GM19193 (cell line): ENCODE data around the gene ASB5.

ENCODE experiments used
- POLR2A ChIP-seq: IDR thresholded peaks from 4 replicates; pipeline ENCODE4 v1.6.1; 2011; ENCODE audit not compliant: insufficient read depth, insufficient read length; ENCODE audit errors: extremely low read depth

Gene ASB5

GRCh38 chr4:176259330-176260090, 9.5 kb downstream of the ASB5 start:
- no peak for TF ChIP-seq POLR2A

GRCh38 chr4:176258135-176258534, 10.9 kb downstream of the ASB5 start:
- TF ChIP-seq POLR2A = no peak

- TF ChIP-seq POLR2A = no peak
Measured at GRCh38 chr4:176256921-176257320, 12.1 kb downstream of the ASB5 start.

- TF ChIP-seq POLR2A = no peak
Measured at GRCh38 chr4:176242764-176243347, 26.2 kb downstream of the ASB5 start.

- no peak for TF ChIP-seq POLR2A
Measured at GRCh38 chr4:176241703-176242102, 27.3 kb downstream of the ASB5 start.

GRCh38 chr4:176238826-176239225, 30.2 kb downstream of the ASB5 start:
- no peak for TF ChIP-seq POLR2A

GRCh38 chr4:176238157-176238610, 30.8 kb downstream of the ASB5 start:
- TF ChIP-seq POLR2A = no peak

GRCh38 chr4:176236946-176237345, 32.1 kb downstream of the ASB5 start:
- TF ChIP-seq POLR2A = no peak

GRCh38 chr4:176230836-176231235, 38.2 kb downstream of the ASB5 start:
- TF ChIP-seq POLR2A = no peak

- TF ChIP-seq POLR2A = no peak
Measured at GRCh38 chr4:176229645-176230044, 39.4 kb downstream of the ASB5 start.

GRCh38 chr4:176226736-176227135, 42.3 kb downstream of the ASB5 start:
- no peak for TF ChIP-seq POLR2A

- TF ChIP-seq POLR2A = no peak
Measured at GRCh38 chr4:176223561-176223960, 45.5 kb downstream of the ASB5 start.

GRCh38 chr4:176222149-176222548, 46.9 kb downstream of the ASB5 start:
- no peak for TF ChIP-seq POLR2A

GRCh38 chr4:176217510-176217909, 51.5 kb downstream of the ASB5 start:
- no peak for TF ChIP-seq POLR2A

GRCh38 chr4:176210579-176211296, 58.3 kb downstream of the ASB5 start:
- no peak for TF ChIP-seq POLR2A

GRCh38 chr4:176210101-176210500, 58.9 kb downstream of the ASB5 start:
- TF ChIP-seq POLR2A = no peak
